Stimulated activated effector memory CD8-positive, alpha-beta T cell treated with anti-CD3 and anti-CD28 coated beads, Interleukin-12 subunit alpha, Interleukin-12 subunit beta, amount 100 ng/mL, for 72 hours (primary cell): ENCODE measurements around the gene DOCK4.

Source experiments
- ATAC-seq: fragments of 150-1000 bp; cut with Tn5 transposase; 2 replicates; pipeline ENCODE4 v1.10.0; 2021
- DNase-seq, 2 donors: peaks; one replicate each; pipeline ENCODE4 v3.0.0; 2021 to 2022; ENCODE audit warnings: low spot score in 2 of 2
- H3K27ac Mint-ChIP-seq: one replicate; pipeline ENCODE4 v1.8.0; 2022; ENCODE audit warnings: mild to moderate bottlenecking, mixed read lengths
- H3K36me3 Mint-ChIP-seq: one replicate; pipeline ENCODE4 v1.8.0; 2022; ENCODE audit warnings: mild to moderate bottlenecking, mixed read lengths
- H3K4me1 Mint-ChIP-seq: one replicate; pipeline ENCODE4 v1.8.0; 2022; ENCODE audit warnings: mixed read lengths
- H3K4me3 Mint-ChIP-seq: one replicate; pipeline ENCODE4 v1.8.0; 2022; ENCODE audit warnings: mild to moderate bottlenecking, mixed read lengths
- H3K9me3 Mint-ChIP-seq: one replicate; pipeline ENCODE4 v1.8.0; 2022; ENCODE audit warnings: mixed read lengths

DOCK4 gene

GRCh38 chr7:112084520-112084971 is 121.7 kb downstream of the DOCK4 start:
- H3K27ac Mint-ChIP-seq, result no peak overlapping the region
- no peaks in the 10 kb centered on the region for H3K36me3 Mint-ChIP-seq
- no peaks in the 10 kb centered on the region for H3K9me3 Mint-ChIP-seq
- no peak overlapping the region for H3K4me3 Mint-ChIP-seq
- DNase-seq (no peak), ATAC-seq (no peak)
- H3K4me1 Mint-ChIP-seq, result peaks cover 6% of the 10 kb centered on the region

GRCh38 chr7:112083776-112084355 is 122.3 kb downstream of the DOCK4 start:
- Mint-ChIP-seq H3K36me3 (no peaks in the 10 kb centered on the region), H3K9me3 (no peaks in the 10 kb centered on the region), H3K4me1 (peaks cover 6% of the 10 kb centered on the region), H3K27ac (no peak overlapping the region), H3K4me3 (no peak overlapping the region)
- DNase-seq (no peak), ATAC-seq (no peak)

- ATAC-seq (no peak), DNase-seq (no peak)
- Mint-ChIP-seq H3K9me3 (no peaks in the 10 kb centered on the region), H3K36me3 (no peaks in the 10 kb centered on the region), H3K27ac (no peak overlapping the region), H3K4me3 (no peak overlapping the region), H3K4me1 (peaks cover 6% of the 10 kb centered on the region)
Observed at GRCh38 chr7:112082306-112082705, 123.9 kb downstream of the DOCK4 start.

GRCh38 chr7:112081778-112082177 is 124.4 kb downstream of the DOCK4 start:
- Mint-ChIP-seq H3K4me1 (peaks cover 6% of the 10 kb centered on the region), H3K9me3 (no peaks in the 10 kb centered on the region), H3K36me3 (no peaks in the 10 kb centered on the region), H3K4me3 (no peak overlapping the region), H3K27ac (no peak overlapping the region)
- ATAC-seq (no peak), DNase-seq (no peak)

- Mint-ChIP-seq H3K4me1 (peaks cover 6% of the 10 kb centered on the region), H3K36me3 (no peaks in the 10 kb centered on the region), H3K9me3 (no peaks in the 10 kb centered on the region), H3K27ac (no peak overlapping the region), H3K4me3 (no peak overlapping the region)
- no peak for ATAC-seq
- DNase-seq, result no peak
Observed at GRCh38 chr7:112080978-112081377, 125.2 kb downstream of the DOCK4 start.

- Mint-ChIP-seq H3K4me3 (no peak overlapping the region), H3K27ac (no peak overlapping the region), H3K36me3 (no peaks in the 10 kb centered on the region), H3K9me3 (no peaks in the 10 kb centered on the region), H3K4me1 (peaks cover 6% of the 10 kb centered on the region)
- ATAC-seq, result peak; percentile 49
- DNase-seq, result no peak
Observed at GRCh38 chr7:112080441-112080840, 125.8 kb downstream of the DOCK4 start.

- DNase-seq (no peak), ATAC-seq (no peak)
- peaks cover 4% of the 10 kb centered on the region for H3K9me3 Mint-ChIP-seq
- H3K4me3 Mint-ChIP-seq, result no peak overlapping the region
- peaks cover 6% of the 10 kb centered on the region for H3K4me1 Mint-ChIP-seq
- H3K36me3 Mint-ChIP-seq, result no peaks in the 10 kb centered on the region
- no peak overlapping the region for H3K27ac Mint-ChIP-seq
Observed at GRCh38 chr7:112079673-112080072, 126.5 kb downstream of the DOCK4 start.

GRCh38 chr7:112079122-112079521 is 127.1 kb downstream of the DOCK4 start:
- Mint-ChIP-seq H3K9me3 (peaks cover 4% of the 10 kb centered on the region), H3K36me3 (no peaks in the 10 kb centered on the region), H3K27ac (no peak overlapping the region), H3K4me1 (peaks cover 6% of the 10 kb centered on the region), H3K4me3 (no peak overlapping the region)
- ATAC-seq (no peak), DNase-seq (no peak)

- H3K4me1 Mint-ChIP-seq, result peaks cover 6% of the 10 kb centered on the region
- ATAC-seq, result no peak
- no peak for DNase-seq
- no peak overlapping the region for H3K4me3 Mint-ChIP-seq
- no peaks in the 10 kb centered on the region for H3K36me3 Mint-ChIP-seq
- H3K9me3 Mint-ChIP-seq, result peaks cover 4% of the 10 kb centered on the region
- no peak overlapping the region for H3K27ac Mint-ChIP-seq
Observed at GRCh38 chr7:112076324-112076723, 129.9 kb downstream of the DOCK4 start.

- Mint-ChIP-seq H3K27ac (no peak overlapping the region), H3K4me3 (no peak overlapping the region), H3K36me3 (no peaks in the 10 kb centered on the region), H3K9me3 (peaks cover 10% of the 10 kb centered on the region), H3K4me1 (no peaks in the 10 kb centered on the region)
- ATAC-seq, result no peak
- DNase-seq, result no peak
Observed at GRCh38 chr7:112074464-112074863, 131.7 kb downstream of the DOCK4 start.

GRCh38 chr7:112073530-112073929 is 132.7 kb downstream of the DOCK4 start:
- DNase-seq (no peak), ATAC-seq (no peak)
- Mint-ChIP-seq H3K36me3 (no peaks in the 10 kb centered on the region), H3K4me1 (no peaks in the 10 kb centered on the region), H3K9me3 (peaks cover 11% of the 10 kb centered on the region), H3K4me3 (no peak overlapping the region), H3K27ac (no peak overlapping the region)

GRCh38 chr7:112072541-112073245 is 133.5 kb downstream of the DOCK4 start:
- no peak overlapping the region for H3K27ac Mint-ChIP-seq
- H3K36me3 Mint-ChIP-seq, result no peaks in the 10 kb centered on the region
- DNase-seq (no peak), ATAC-seq (no peak)
- peaks cover 11% of the 10 kb centered on the region for H3K9me3 Mint-ChIP-seq
- H3K4me1 Mint-ChIP-seq, result no peaks in the 10 kb centered on the region
- H3K4me3 Mint-ChIP-seq, result no peak overlapping the region

- no peak overlapping the region for H3K27ac Mint-ChIP-seq
- DNase-seq (no peak), ATAC-seq (no peak)
- H3K36me3 Mint-ChIP-seq, result no peaks in the 10 kb centered on the region
- no peaks in the 10 kb centered on the region for H3K4me1 Mint-ChIP-seq
- H3K4me3 Mint-ChIP-seq, result no peak overlapping the region
- peaks cover 11% of the 10 kb centered on the region for H3K9me3 Mint-ChIP-seq
Observed at GRCh38 chr7:112071856-112072255, 134.3 kb downstream of the DOCK4 start.

GRCh38 chr7:112070674-112071256 is 135.4 kb downstream of the DOCK4 start:
- Mint-ChIP-seq H3K4me1 (no peaks in the 10 kb centered on the region), H3K27ac (no peak overlapping the region), H3K4me3 (no peak overlapping the region), H3K36me3 (no peaks in the 10 kb centered on the region), H3K9me3 (peaks cover 11% of the 10 kb centered on the region)
- ATAC-seq, result no peak
- no peak for DNase-seq

- no peaks in the 10 kb centered on the region for H3K36me3 Mint-ChIP-seq
- no peak overlapping the region for H3K4me3 Mint-ChIP-seq
- H3K9me3 Mint-ChIP-seq, result peaks cover 9% of the 10 kb centered on the region
- no peak for DNase-seq
- no peak for ATAC-seq
- no peaks in the 10 kb centered on the region for H3K4me1 Mint-ChIP-seq
- no peak overlapping the region for H3K27ac Mint-ChIP-seq
Observed at GRCh38 chr7:112069879-112070321, 136.3 kb downstream of the DOCK4 start.

GRCh38 chr7:112068967-112069366 is 137.2 kb downstream of the DOCK4 start:
- Mint-ChIP-seq H3K4me3 (no peak overlapping the region), H3K9me3 (peaks cover 7% of the 10 kb centered on the region), H3K27ac (no peak overlapping the region), H3K36me3 (no peaks in the 10 kb centered on the region), H3K4me1 (no peaks in the 10 kb centered on the region)
- no peak for ATAC-seq
- no peak for DNase-seq
